Body of pancreas (tissue), 4 donors: ENCODE results near the gene MRPL36.

Experiments
- POLR2A ChIP-seq, 3 donors: fragments of 450-650 bp; IDR thresholded peaks; one replicate each; pipeline ENCODE4 v1.6.1; 2016; ENCODE audit warnings: antibody characterized with exemption in 3 of 3, mild to moderate bottlenecking in 2 of 3
- TF ChIP-seq, protein P1 (sequence below), 7 experiments: fragments of 450-650 bp in 4 of 7; fragments of 200-600 bp in 3 of 7; sonication (generic) in 3 of 7; IDR thresholded peaks; one replicate each; pipeline ENCODE4 v1.5.1; 2016 to 2019; ENCODE audit warnings: antibody characterized with exemption in 7 of 7

- TF ChIP-seq, protein P1, sequence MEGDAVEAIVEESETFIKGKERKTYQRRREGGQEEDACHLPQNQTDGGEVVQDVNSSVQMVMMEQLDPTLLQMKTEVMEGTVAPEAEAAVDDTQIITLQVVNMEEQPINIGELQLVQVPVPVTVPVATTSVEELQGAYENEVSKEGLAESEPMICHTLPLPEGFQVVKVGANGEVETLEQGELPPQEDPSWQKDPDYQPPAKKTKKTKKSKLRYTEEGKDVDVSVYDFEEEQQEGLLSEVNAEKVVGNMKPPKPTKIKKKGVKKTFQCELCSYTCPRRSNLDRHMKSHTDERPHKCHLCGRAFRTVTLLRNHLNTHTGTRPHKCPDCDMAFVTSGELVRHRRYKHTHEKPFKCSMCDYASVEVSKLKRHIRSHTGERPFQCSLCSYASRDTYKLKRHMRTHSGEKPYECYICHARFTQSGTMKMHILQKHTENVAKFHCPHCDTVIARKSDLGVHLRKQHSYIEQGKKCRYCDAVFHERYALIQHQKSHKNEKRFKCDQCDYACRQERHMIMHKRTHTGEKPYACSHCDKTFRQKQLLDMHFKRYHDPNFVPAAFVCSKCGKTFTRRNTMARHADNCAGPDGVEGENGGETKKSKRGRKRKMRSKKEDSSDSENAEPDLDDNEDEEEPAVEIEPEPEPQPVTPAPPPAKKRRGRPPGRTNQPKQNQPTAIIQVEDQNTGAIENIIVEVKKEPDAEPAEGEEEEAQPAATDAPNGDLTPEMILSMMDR (IDR thresholded peaks at IDR 0.05), result no peak
- TF ChIP-seq POLR2A (IDR thresholded peaks at IDR 0.05), result no peak
These were observed 21.3 kb downstream of the MRPL36 start for GRCh38 chr5:1778138-1779020.
